ENCODE data around the gene ECHS1. TPM values are rescaled to one million over a fixed set of nuclear protein-coding genes. Genes with fewer than 3 reads are reported as not detected.

The ECHS1 gene
- total and polyA plus RNA-seq, 2 experiments from 2014 or later = 92.1 to 127 TPM

- H3K27ac Mint-ChIP-seq = no peak overlapping the region
- ATAC-seq = no peak
Observed at GRCh38 chr10:133353202-133353959, 19.8 kb downstream of the ECHS1 start.

More at GRCh38 chr10:133353202-133353959, 19.8 kb downstream of the ECHS1 start:
- Histone ChIP-seq H3F3A (replicated peaks; ENCODE audit: low read depth) (0 out of 2 replicates have a peak, but pooled peaks cover 3% of the 10 kb centered on the region), H3K4me1 (ENCODE audit: insufficient read depth) (no peaks in the 10 kb centered on the region), H3K79me2 (replicated peaks; ENCODE audit: insufficient read depth) (0 out of 2 replicates have a peak, but pooled peaks cover 4% of the 10 kb centered on the region), H3K27me3 (ENCODE audit: insufficient read depth) (no peaks in the 10 kb centered on the region), H2AFZ (no peak overlapping the region), H3K9me2 (ENCODE audit: insufficient read depth) (no peaks in the 10 kb centered on the region), H3K4me3 (no peak overlapping the region), H3K27ac (ENCODE audit: low read depth) (no peak overlapping the region), H3K4me2 (no peak overlapping the region), H4K20me1 (replicated peaks; ENCODE audit: insufficient read depth) (no peaks in the 10 kb centered on the region; the same call in 1 of the 2 replicates), H3K36me3 (ENCODE audit: insufficient read depth) (no peaks in the 10 kb centered on the region)
- H3K36me3 Mint-ChIP-seq (ENCODE audit: low read depth) = no peaks in the 10 kb centered on the region
- H3K9me3 Mint-ChIP-seq = no peaks in the 10 kb centered on the region
- no peak overlapping the region for H3K4me3 Mint-ChIP-seq
- H3K27me3 Mint-ChIP-seq (ENCODE audit: insufficient read depth, low read depth, poor library complexity) = peaks cover 20% of the 10 kb centered on the region
- no peak for TF ChIP-seq ZNF462 (CRISPR knock-in tag; IDR thresholded peaks at IDR 0.05)
- no peak for TF ChIP-seq ZNF331 (CRISPR knock-in tag; IDR thresholded peaks at IDR 0.05; ENCODE audit: low read depth)
- no peak for TF ChIP-seq JUNB (IDR thresholded peaks at IDR 0.05; ENCODE audit: unreplicated experiment)
- no peak for TF ChIP-seq NANOG (IDR thresholded peaks at IDR 0.05; ENCODE audit: borderline replicate concordance)
- TF ChIP-seq ETS1 (IDR thresholded peaks at IDR 0.05) = no peak
- TF ChIP-seq ZNF114 (CRISPR knock-in tag; IDR thresholded peaks at IDR 0.05) = no peak
- TF ChIP-seq CREB1 (CRISPR knock-in tag; IDR thresholded peaks at IDR 0.05; ENCODE audit: low read depth) = no peak
- TF ChIP-seq EZH2phosphoT487 (IDR thresholded peaks at IDR 0.05; ENCODE audit: unreplicated experiment) = no peak
- no peak for TF ChIP-seq REST (IDR thresholded peaks at IDR 0.05; ENCODE audit: unreplicated experiment)
- no peak; the same call in 1 of the 2 replicates for TF ChIP-seq POLR2AphosphoS5 (IDR thresholded peaks at IDR 0.05; ENCODE audit: low read depth)
- no peak for TF ChIP-seq EZH2 (IDR thresholded peaks at IDR 0.05; ENCODE audit: low read depth, unreplicated experiment)
- TF ChIP-seq CTCF (conservative IDR thresholded peaks at IDR 0.05; ENCODE audit: low read depth in 2 of 2) = no peak
- H3K4me1 Mint-ChIP-seq = no peaks in the 10 kb centered on the region; the same call in 2 of the 3 replicates
- DNase-seq (ENCODE audit: low spot score) = no peak

Measured in GM23338 (cell line).